MCF 10A (cell line): ENCODE results near the gene SLC25A31. TPM values are rescaled to one million over a fixed set of nuclear protein-coding genes. Genes with fewer than 3 reads are reported as not detected.

Experiments used
- BruUV-seq: library from RNA; stranded (reverse); fragments of 400-500 nt; replicated peaks from 2 replicates; lab custom pipeline; 2021; lab: Mats Ljungman, UMichigan
- CTCF ChIA-PET: fragments of 300-600 bp; sonication (Branson Sonifier 250); formaldehyde crosslinking; extraction: SDS; loops from one replicate; lab custom pipeline; 2021; ENCODE audit warnings: antibody characterized with exemption, inconsistent platforms; lab: Yijun Ruan, JAX
- POLR2A ChIA-PET: fragments of 300-600, 350-650 bp; sonication (Branson Sonifier 250); formaldehyde crosslinking; extraction: SDS; loops from one replicate; lab custom pipeline; 2020; ENCODE audit warnings: antibody characterized with exemption, inconsistent platforms; lab: Yijun Ruan, JAX
- DNase-seq: peaks from one replicate; pipeline ENCODE4 v3.0.0-alpha.2; 2018; ENCODE audit not compliant: unreplicated experiment
- H3K27ac Mint-ChIP-seq: one replicate; pipeline ENCODE4 v1.8.0; 2022; ENCODE audit warnings: mild to moderate bottlenecking, low read depth, mixed read lengths; ENCODE audit not compliant: unreplicated experiment
- H3K27me3 Mint-ChIP-seq: one replicate; pipeline ENCODE4 v1.8.0; 2022; ENCODE audit warnings: mixed read lengths; ENCODE audit not compliant: insufficient read depth, unreplicated experiment
- H3K36me3 Mint-ChIP-seq: one replicate; pipeline ENCODE4 v1.8.0; 2022; ENCODE audit warnings: mild to moderate bottlenecking, moderate library complexity, mixed read lengths; ENCODE audit not compliant: insufficient read depth, unreplicated experiment
- H3K4me1 Mint-ChIP-seq: one replicate; pipeline ENCODE4 v1.8.0; 2022; ENCODE audit warnings: mixed read lengths; ENCODE audit not compliant: insufficient read depth, unreplicated experiment
- H3K4me3 Mint-ChIP-seq: one replicate; pipeline ENCODE4 v1.8.0; 2022; ENCODE audit warnings: mild to moderate bottlenecking, moderate library complexity, mixed read lengths; ENCODE audit not compliant: unreplicated experiment
- H3K9me3 Mint-ChIP-seq: one replicate; pipeline ENCODE4 v1.8.0; 2022; ENCODE audit warnings: mixed read lengths; ENCODE audit not compliant: unreplicated experiment
- intact Hi-C: fragments of 100-400 bp; cut with micrococcal nuclease; formaldehyde crosslinking; loops from 2 replicates; pipeline ENCODE4 v1.14.1; 2022
- total RNA-seq: library from RNA; stranded (reverse); gene quantifications from 2 replicates; pipeline ENCODE4 v1.2.3, GENCODE V29; 2022
- TF ChIP-seq, protein P1 (sequence below): fragments of 200-600 bp; IDR thresholded peaks from one replicate; pipeline ENCODE4 v1.8.0; 2022; ENCODE audit warnings: antibody characterized with exemption, mild to moderate bottlenecking; ENCODE audit not compliant: unreplicated experiment

SLC25A31 gene
- total RNA-seq, 1 experiment from 2014 or later, result not detected

DNA sequence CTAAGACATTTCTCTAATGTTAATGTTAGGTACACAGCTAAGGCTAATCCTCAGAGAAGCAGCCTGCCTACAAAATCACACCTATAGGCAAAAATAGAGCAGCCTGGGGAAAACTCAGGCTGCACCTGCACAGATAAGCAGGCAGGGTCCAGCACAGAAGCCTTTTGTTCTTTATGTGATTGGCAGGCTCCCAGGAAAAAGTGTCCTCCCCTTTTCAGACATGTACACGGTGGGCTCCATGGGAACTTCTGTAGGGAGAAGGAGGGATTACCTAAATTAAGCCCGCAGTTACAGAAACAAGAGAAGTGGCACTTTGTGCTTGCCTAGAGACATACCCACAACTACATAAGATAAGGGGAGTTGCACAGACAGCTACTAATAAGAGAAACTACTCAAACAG lies 47.9 kb downstream of the SLC25A31 start:
- Mint-ChIP-seq H3K27me3 (no peaks in the 10 kb centered on the region), H3K36me3 (no peaks in the 10 kb centered on the region), H3K4me3 (no peak overlapping the region), H3K27ac (no peak overlapping the region), H3K9me3 (no peaks in the 10 kb centered on the region), H3K4me1 (peaks cover 11% of the 10 kb centered on the region)
- no peak for DNase-seq
- intact Hi-C loops, result no loop called here
- no TSS peak for BruUV-seq
- CTCF ChIA-PET, result interaction anchor here (0.7 to 0.9 kb wide), 2 partner anchors 46 to 176 kb away, joined by 3 read pairs; no protein-coding TSS in a partner anchor
- POLR2A ChIA-PET, result interaction anchor here (0.7 kb wide), 1 partner anchor 9 kb away, joined by 5 read pairs; no protein-coding TSS in a partner anchor
- TF ChIP-seq, protein P1, sequence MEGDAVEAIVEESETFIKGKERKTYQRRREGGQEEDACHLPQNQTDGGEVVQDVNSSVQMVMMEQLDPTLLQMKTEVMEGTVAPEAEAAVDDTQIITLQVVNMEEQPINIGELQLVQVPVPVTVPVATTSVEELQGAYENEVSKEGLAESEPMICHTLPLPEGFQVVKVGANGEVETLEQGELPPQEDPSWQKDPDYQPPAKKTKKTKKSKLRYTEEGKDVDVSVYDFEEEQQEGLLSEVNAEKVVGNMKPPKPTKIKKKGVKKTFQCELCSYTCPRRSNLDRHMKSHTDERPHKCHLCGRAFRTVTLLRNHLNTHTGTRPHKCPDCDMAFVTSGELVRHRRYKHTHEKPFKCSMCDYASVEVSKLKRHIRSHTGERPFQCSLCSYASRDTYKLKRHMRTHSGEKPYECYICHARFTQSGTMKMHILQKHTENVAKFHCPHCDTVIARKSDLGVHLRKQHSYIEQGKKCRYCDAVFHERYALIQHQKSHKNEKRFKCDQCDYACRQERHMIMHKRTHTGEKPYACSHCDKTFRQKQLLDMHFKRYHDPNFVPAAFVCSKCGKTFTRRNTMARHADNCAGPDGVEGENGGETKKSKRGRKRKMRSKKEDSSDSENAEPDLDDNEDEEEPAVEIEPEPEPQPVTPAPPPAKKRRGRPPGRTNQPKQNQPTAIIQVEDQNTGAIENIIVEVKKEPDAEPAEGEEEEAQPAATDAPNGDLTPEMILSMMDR, result no peak

- Mint-ChIP-seq H3K9me3 (no peaks in the 10 kb centered on the region), H3K4me1 (peaks cover 11% of the 10 kb centered on the region), H3K4me3 (peak overlapping the region; percentile 82), H3K36me3 (no peaks in the 10 kb centered on the region), H3K27ac (peak overlapping the region; percentile 96), H3K27me3 (no peaks in the 10 kb centered on the region)
- no peak for DNase-seq
- BruUV-seq, result no TSS peak
- TF ChIP-seq, protein P1, result no peak
- POLR2A ChIA-PET, result no interaction called here
- intact Hi-C loops, result loop anchor here (5.0 kb wide), 1 partner anchor 102 kb away; the partner anchor contains the start of gene PLK4
- CTCF ChIA-PET, result no interaction called here
These were observed 50.4 kb downstream of the SLC25A31 start for GRCh38 chr4:127780598-127780997.

DNA sequence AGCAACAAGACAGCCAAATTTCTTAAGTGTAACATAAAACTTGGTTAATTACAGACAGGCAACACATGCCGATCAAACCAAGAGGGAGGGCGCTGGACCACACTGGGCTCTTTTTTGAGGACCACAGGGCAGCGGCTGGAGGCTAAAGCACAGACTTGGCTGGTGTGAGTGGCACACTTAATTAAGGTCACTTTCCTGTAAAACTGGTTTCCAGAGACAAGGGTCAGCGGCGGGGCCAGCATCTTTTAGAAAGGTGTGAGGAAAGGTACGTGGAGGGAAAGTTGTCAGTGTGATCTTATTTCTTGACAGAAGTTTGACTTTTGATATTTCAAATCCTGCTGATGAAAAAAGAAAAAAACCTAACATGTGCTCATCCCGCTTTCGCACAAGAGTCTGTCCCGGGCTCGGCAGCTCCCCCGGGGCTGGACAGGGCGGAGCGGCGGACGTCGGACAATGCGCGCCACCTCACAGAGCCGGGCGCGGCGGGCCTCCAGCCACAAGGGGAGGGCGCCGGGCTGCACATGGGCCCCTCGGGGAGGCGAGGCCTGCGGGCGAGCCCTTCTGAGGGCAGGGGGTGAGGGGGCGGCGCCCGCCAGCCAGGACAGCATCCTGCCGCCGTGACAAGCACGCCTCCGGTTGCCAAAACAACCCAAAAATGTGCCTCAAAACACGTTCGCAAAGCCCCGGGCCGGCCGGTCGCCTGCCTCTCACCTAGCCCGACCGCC lies 51.3 kb downstream of the SLC25A31 start:
- ChIA-PET POLR2A (interaction anchor here (0.6 to 4.2 kb wide), 14 partner anchors 8 to 349 kb away, joined by 3 to 40 read pairs (median 7); partner anchors contain the start of genes ABHD18, INTU, LARP1B and MFSD8), CTCF (interaction anchor here (0.6 kb wide), 1 partner anchor 197 kb away, joined by 3 read pairs; no protein-coding TSS in a partner anchor)
- DNase-seq, result peak; percentile 69
- no peaks in the 10 kb centered on the region for H3K27me3 Mint-ChIP-seq
- TF ChIP-seq, protein P1, result no peak
- H3K9me3 Mint-ChIP-seq, result no peaks in the 10 kb centered on the region
- no peaks in the 10 kb centered on the region for H3K36me3 Mint-ChIP-seq
- intact Hi-C loops, result loop anchor here (2.0 to 5.0 kb wide), 2 partner anchors 101 to 279 kb away; partner anchors contain the start of genes LARP1B and PLK4
- H3K4me1 Mint-ChIP-seq, result peaks cover 11% of the 10 kb centered on the region
- BruUV-seq, result no TSS peak
- peak overlapping the region; percentile 82 for H3K4me3 Mint-ChIP-seq
- peak overlapping the region; percentile 96 for H3K27ac Mint-ChIP-seq

DNA sequence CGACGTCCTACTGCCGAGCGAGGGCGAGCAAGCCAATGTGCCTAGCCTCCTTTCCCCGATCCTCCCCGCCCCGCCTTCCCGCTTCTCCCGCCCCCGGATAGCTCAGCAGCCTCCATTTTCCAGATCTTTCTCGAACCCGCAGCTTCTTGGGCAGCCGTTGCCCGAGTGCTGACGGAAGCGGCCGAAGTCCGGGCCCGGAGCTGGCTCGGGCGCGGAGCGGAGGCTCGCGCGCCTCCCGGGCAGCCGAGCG lies 51.8 kb downstream of the SLC25A31 start:
- H3K4me1 Mint-ChIP-seq, result peaks cover 7% of the 10 kb centered on the region
- no peaks in the 10 kb centered on the region for H3K36me3 Mint-ChIP-seq
- intact Hi-C loops, result loop anchor here (2.0 to 5.0 kb wide), 2 partner anchors 100 to 279 kb away; partner anchors contain the start of genes LARP1B and PLK4
- H3K27me3 Mint-ChIP-seq, result no peaks in the 10 kb centered on the region
- DNase-seq, result peak; percentile 86
- peak overlapping the region; percentile 82 for H3K4me3 Mint-ChIP-seq
- BruUV-seq, result no TSS peak
- H3K9me3 Mint-ChIP-seq, result no peaks in the 10 kb centered on the region
- CTCF ChIA-PET, result interaction anchor here (0.6 kb wide), 1 partner anchor 198 kb away, joined by 3 read pairs; no protein-coding TSS in a partner anchor
- TF ChIP-seq, protein P1, result peak; percentile 2
- POLR2A ChIA-PET, result interaction anchor here (0.6 to 4.2 kb wide), 17 partner anchors 9 to 349 kb away, joined by 3 to 40 read pairs (median 6); partner anchors contain the start of genes ABHD18, INTU, LARP1B and MFSD8
- H3K27ac Mint-ChIP-seq, result peak overlapping the region; percentile 96
